Daoy (cell line): ENCODE results near the gene CSTPP1. TPM values are rescaled to one million over a fixed set of nuclear protein-coding genes. Genes with fewer than 3 reads are reported as not detected.
A peak's percentile ranks its signal among the peaks of the same experiment; 100 is the strongest.

Source experiments
- DNase-seq: peaks from one replicate; pipeline ENCODE4 v3.0.0-alpha.2; 2015; ENCODE audit warnings: low read depth
- total RNA-seq: library from RNA; depleted of rRNA; stranded (reverse); fragments of >200 nt; shearing (Covaris generic); gene quantifications from 2 replicates; pipeline ENCODE4 v1.2.3, GENCODE V29; 2014

The CSTPP1 gene
- total RNA-seq, 1 experiment from 2014 or later = 16.1 TPM

DNA sequence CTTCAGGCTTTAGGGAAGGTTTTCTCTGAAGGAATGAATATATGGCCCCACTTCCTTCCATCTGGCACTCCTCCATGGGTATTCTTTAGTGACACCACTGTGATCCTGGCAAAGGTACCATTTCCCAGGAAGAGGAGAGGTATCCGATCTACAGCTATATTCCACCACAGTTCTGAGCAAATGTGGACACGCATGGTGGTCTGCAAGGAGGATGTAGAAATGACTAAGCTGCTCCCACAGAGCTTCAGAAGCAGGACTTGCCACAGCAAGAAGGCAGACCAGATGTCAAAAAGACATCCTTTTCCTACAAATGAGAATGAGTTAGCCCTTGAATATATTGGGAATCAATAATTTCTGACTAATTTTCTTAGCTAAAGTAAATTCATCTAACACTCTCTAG is 194.6 kb downstream of the CSTPP1 start:
- no peak for DNase-seq

DNA sequence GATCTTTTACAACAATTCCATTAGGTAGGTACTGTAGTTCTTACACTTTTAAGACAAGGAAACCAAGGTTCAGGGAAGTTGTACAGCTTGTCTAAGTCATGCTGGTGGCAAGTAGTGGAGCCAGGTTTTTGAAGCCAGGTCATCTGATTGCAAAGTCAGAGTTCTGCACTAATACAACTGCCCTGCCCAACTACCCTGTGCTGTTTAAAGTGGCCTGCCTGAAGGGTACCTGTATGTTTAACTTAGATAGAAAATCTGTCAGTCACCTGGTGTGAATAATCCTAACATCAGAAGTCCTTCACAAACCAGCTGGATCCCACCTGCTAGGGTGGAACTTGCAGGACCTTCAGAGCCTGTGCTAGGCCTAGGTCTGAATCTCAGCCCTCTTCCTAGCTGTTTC is 195.9 kb downstream of the CSTPP1 start:
- no peak for DNase-seq

DNA sequence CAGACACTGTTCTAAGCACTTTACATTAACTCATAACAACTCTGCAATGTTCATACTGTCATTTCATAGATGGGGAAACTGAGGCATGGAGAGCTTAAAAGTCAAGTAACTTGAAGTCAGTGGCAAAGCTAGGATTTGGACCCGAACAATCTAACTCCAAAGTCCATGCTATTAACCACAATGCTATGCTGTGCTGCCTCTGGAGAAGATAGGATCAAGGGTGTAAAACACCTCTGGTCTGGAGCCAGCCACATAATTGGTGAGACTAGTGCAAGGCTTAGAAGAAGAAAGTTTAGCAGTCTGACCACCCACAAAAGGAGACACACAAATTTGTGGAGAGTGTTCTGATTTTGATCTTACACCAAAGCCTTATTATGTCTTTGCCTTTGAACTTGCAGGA is 196.4 kb downstream of the CSTPP1 start:
- DNase-seq = no peak

DNA sequence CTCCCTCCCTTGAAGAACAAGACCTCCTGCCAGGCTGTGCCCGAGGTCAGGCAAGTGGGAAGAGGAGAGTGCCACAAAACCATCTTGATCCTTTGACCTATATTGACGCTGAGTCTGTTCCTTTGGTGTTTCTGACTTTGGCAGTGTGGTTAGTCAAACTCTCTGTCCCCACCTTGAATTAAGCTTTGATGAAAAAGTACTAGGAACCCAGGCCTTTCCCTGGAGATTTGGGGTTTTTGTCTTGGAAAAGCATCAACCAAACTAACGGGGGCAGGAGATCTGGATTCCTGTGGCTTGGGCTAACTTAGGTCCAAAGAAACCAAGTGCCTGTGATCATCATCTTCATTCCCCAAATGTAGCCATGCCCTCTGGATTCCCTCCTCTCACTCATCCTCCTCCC is 199.8 kb downstream of the CSTPP1 start:
- no peak for DNase-seq

DNA sequence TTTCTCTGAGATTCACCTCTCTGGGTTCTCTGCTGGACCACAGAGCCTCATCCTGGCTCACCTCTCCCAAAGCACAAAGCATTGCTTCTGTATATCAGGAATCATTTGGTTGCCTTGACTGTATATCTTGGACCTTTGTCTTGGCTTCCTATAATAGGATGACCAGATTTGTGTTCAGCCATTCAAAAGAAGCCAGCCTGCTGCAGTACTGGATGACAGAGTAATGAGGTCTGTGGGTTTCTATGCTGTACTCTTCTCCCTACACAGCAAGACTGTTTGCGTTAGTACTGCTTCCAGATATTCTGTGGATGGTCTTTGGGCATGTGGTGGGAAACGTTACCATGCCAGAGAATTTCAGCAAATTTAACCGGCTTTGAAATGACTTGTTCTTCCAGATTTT is 200.4 kb downstream of the CSTPP1 start:
- no peak for DNase-seq

DNA sequence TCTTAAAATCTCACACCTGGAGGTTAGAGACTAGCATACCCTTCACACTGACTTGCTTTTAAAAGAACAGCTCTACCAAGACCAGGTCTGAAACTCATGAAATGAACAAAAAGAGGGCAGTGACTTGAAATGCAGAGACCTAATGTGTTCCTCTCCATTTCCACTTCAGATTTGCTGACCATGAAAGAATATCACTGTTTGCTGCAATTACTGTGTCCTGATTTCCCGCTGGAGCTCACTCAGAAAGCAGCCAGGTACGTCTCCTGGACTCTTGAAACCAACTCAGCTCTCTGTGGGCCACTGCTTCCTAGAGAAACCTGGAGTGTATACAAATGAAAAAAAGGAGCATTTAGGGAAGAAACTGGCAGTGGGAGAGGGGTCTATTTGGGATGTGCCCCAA is 200.9 kb downstream of the CSTPP1 start:
- no peak for DNase-seq

DNA sequence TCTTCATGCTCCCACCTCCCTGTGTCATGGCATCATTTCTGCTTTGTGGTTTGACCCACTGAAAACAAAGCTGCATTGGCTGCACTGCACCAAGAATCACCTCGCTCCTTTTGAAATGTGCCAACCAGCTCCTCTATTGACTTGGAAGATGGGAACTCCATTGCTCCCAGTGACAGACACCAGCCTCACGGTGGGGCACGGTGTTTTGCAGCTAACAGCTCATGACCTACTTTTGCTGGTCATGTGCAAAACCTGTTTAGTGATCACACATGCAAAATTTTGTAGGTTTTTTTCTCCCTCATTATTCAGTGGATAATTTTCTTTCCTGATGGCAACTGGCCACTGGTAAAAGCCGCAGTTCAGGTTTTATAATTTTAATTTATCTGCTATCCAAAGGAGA is 203.3 kb downstream of the CSTPP1 start:
- no peak for DNase-seq

DNA sequence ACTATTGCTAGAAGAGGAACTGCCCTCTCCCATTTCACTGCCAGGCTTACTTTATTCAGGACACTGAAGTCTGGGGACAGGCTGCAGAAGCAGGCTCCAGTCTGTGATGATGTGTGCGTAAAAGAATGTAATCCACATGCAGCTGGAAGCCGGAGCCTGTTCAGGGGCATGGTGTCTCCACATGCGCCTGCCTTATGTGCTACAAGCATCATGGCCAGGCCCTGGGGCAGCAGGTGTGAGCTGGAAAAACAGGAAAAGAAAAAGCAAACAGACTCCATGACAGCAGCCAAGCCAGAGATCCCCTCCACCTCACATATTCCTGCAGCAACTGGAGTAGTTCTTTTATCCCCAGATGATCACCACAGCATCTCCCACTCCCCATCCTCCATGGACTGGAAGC is 206.8 kb downstream of the CSTPP1 start:
- DNase-seq = peak; percentile 66

DNA sequence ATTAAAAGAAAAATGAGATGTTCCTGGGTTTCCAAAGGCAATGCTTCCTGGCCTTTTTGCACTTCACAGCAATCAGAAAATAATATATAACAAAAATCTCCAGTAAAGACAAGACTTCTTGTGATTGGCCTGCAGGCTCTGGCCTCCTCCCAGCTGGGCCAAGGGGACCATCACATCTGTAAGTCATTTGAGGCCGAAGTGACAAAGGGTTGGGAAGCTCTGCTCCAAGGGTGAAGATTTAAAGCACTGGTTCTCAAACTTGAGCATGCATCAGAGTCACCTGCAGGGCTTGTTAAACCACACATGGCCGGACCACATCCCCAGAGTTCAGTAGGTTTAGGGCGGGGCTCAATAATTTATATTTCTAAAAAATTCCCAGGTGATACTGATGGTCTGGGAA is 208.0 kb downstream of the CSTPP1 start:
- no peak for DNase-seq

DNA sequence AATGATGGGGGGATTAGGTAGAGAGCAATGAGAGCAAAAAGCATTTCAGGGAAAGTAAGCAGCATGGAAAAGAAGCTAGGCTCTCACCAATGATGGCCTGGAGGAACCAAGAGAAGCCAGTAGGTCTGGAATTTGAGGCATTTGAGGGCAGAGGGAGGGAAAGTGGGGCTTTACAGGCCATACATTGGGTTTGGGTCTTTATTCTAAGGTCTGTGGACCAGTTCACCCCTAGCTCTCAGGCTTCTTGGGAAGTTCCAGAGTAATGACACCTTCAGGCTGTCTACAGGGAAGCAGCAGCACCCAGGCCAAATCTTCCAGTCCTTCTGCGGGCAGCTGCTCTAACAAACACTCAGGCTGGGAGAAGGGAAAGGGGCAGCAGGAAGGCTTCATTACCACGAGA is 210.7 kb downstream of the CSTPP1 start:
- DNase-seq = no peak

DNA sequence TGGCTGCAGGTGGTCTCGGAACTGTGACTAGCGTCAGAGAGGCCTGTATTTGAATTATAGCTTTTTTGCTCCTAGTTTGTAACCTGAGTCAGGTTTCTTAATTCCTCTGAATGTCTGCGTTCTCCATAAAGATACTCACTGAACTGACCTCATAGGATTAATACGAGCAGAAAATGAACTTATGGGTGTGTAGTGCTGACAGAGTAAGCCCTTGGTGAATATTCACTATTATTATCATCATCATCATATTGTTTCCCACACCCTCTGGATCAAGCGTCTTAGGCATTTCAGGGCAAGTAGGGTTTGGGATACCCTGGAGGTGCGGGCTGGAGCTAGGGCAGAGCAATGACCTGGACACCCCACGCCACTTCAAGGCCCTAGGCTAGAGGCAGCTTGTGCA is 211.1 kb downstream of the CSTPP1 start:
- no peak for DNase-seq

DNA sequence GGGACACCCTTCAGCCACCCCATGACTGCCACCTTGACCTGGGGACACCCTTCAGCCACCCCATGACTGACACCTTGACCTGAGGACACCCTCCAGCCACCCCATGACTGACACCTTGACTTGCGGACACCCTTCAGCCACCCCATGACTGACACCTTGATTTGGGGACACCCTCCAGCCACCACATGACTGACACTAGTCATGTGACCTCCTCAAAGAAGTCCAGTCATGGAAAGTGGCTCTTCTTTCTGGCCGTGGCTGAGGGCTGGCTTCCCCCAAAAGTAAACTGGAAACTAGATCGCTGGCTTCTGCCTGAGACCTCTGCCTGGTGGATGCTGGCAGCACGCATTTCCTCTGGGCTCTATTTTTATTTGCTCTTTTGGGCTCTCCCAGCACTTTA is 211.7 kb downstream of the CSTPP1 start:
- DNase-seq = no peak

DNA sequence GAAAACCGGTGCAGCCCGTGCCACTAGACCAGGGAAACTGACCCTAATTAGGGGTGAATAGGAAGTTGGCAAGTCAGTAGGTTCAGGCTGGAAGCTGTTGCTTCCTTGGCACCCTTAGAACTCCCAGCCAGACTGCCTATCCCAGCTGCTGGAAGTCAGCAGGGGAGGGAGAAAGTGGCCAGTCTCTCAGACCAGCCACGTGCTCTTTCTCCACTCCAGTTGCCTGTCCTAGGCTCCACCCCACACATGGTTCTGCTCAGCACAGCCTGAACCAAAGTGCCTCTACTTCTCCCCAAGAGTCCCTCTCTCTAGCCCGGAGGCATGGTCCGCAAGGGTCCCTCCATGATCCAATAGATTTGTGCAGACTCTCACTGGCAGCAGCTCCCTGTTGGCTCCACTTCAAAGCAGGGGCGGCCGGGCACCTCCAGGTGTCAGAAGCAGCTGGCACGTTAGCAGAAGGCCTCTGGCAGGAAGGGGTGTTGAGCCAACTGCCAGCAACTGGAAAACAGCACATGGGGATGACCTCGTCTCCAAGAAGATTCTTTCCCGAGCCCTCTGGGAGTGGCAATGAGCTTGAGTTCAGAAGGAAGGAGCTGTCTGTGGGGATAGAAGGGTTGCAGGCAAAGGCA is 212.5 kb downstream of the CSTPP1 start:
- no peak for DNase-seq

DNA sequence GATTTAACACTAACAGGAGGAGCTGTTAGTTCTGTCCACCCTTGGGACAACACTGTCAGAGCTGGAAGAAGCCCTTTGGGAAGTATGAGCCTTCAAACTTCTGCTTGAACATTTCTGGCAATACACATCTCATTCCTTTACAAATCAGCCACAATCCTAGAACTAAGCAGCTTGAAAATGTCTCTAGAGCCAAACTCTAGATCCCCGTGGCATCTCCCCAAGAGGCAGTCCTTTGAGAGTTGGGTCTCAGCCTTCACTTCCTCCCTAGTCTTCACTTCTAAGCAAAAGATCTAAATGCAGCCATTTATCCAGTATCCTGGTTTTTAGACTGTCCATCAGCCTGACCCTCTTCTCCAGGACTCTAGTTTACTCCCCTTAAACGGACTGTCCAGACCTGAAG is 213.2 kb downstream of the CSTPP1 start:
- DNase-seq = no peak

DNA sequence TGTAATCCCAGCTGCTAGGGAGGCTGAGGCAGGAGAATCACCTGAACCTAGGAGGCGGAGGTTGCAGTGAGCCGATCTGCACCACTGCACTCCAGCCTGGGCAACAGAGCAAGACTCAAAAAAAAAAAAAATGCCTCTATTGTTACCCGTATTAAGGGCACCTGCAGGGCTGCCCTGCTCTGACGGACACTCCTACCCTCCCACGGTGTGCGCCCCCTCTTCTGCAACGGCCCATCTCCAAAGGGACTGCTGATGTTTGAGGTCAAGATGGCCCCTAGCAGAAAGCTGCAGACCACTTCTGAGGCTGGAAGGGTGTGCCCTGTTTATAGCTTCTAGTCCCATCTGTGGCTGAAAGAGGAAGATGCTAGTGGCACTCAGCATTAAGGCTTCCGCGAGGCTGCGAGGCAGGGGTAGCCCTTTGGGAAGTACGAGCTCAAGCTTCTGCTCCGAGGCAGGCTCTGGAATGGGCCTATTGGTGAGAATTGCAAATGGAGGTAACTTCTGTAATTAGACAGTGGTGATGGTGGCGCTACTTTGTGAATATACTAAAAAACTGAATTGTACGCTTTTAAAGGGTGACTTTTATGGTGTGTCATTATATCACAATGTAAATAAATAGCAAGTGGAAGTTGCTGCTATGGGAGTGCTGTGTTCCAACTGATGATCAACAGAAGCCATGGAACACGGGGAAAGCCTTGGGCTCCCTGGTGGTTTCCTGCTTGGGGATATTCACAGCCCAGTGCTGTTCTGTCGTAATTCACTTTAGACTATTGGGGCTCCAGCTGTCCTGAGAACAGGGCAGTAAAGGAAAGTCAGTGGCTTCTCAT is 215.8 kb downstream of the CSTPP1 start:
- DNase-seq = no peak

DNA sequence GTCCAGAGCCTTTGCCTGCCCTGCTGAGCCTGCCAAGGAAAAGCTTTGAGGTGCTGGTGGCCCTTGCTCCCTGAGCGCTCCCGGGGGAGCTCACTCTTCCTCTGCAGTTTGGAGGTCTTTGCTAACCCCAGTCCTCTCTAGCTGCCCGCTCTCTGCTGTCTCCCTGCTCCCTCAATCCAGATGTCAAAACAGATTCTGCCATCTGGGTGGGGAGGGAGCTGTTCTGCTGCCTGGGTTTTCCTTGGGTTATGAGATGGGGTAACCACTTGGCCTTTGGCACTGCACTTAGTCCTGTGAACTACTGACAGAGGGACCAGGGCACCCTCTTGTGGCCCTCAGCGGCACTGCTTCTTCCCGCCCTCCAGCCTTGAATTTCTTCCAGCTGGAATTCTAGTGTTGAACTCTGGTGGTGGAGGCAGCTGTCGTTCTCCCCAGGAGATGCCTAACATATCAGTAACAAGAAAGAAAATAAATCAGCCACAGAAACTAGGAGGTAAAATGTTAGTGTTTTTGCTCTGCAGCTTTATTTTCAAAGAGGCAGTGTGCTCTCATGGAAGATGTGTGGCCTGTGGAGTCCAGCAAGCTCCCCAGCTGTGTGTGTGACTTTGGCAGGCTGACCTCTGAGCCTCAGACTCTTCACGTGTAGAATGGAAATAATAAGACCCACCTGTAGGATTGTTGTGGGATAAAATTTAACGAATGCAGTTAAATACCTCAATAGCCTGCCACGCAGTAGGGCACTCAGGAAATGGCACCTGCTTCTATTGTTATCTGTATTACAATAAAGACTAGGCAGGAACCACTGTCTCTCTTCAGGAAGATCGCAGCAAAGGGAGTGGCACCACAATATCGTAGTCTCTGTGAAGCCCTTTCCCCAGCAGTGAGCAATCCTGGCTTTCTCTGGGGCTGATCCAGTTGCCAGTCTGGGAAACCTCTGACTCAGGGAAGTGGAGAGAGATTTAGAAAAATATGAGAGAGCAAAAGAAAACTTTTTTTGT is 216.7 kb downstream of the CSTPP1 start:
- peak; percentile 70 for DNase-seq

DNA sequence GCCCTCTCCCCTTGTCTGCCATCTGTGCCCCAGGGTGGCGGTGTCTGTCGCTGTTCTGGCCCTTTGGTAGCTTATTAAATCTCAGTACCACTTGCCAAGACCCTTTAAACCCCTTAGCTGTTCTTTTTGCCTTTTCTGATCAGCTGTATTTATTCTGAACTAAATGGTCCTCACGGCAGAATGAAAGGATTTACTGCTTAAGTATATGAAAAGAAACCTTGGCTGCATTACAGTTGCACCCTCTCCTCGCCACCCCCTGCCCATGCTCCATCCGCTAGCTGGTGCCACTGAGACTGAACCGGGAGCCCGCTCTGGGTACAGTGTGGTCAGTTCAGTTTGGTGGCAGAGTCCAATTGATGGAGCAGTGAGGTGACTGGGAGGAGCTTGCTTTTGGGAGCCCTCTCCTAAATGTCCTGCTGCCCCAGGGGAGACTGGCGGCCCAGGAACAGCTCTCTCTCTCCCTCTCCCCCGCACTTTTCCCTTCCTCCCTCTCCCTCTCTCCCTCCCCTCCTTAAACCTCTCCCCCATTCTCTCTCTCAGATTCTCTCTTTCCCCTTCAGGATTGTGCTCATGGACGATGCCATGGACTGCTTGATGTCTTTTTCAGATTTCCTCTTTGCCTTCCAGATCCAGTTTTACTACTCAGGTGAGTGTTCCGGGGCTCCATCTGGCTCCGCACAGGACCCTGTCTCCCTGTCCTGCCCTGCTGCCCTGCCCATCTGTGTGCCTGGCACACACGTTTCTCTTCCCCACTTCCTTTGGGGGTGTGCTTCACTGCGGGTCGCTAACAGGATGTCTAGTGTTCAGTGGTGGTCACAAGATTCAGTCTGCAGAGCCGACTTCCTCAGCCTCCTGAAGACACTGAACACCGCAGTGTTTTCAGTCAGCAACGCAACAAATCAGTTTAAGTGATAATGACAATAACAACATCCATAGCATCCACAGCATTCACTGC is 218.3 kb downstream of the CSTPP1 start:
- DNase-seq = no peak

DNA sequence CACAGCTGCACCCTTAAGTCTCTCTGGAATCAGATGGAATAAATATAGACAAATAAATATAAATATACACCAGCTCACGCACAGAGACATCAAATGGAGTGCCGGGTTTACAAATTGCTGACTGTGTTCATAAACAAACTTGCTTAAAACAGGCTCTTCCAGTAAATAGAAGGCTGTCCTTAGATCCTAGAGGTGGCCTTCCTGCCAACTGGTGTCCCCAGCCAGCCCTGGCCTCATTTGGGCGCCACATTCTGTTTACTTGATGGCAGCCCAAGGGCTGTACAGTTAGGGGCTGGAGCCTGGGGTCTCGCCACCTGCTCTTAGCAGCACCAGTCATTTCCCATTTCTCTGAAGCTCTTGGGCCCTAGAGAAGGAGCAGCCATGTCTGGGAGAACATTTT is 219.3 kb downstream of the CSTPP1 start:
- no peak for DNase-seq

DNA sequence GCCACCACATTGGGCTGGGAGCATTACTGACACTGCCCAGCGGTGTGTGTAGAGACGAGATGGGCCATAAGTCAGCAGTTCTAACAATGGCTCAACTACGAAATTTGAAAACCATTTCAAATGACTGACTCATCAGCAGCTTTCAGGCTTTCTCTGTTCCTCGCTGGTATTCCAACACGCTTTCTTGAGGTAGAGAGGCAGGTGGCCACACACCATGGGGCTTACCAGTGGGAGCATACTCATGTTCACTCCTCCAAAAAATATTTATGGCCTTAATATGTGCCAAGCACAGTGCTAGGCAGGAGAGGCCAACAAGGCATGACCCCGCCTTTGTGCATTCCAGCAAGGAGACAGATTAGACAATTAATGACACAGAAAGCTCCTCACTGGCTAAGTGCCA is 219.8 kb downstream of the CSTPP1 start:
- DNase-seq = no peak

DNA sequence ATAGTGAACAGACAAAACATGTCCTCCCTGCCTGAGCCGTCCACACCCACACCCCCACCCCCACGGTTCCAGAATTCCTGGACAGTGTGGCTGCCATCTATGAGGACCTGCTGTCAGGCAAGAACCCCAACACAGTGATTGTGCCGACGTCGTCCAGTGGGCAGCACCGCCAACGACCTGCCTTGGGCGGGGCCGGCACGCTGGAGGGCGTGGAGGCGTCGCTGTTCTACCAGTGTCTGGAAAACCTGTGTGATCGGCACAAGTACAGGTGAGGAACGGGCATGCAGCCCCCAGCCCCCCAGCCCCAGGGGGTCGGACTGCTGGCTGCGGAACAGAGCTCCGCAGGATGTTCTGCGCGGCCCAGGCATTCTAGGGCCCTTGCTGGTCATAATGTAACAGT is 220.4 kb downstream of the CSTPP1 start:
- no peak for DNase-seq

DNA sequence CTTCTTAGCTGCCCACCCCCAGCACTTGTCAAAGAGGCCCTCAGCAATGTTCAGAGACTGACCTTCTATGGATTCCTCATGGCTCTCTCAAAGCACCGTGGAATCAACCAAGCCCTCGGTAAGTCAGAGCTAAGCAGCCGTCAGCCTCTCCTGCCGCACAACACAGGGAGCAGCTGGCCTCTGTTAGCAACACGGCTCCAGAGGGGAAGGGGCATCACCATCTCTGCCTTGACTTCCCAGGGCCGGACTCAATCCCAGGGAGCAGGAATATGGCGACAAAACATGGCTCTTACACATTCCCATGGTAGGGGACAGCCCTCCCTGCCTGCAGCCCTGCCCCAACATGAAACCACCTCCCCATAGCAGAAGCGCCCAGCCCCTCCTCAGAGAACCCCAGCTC is 221.2 kb downstream of the CSTPP1 start:
- no peak for DNase-seq
